ENCODE results near the gene SPTLC3. TPM values are rescaled to one million over a fixed set of nuclear protein-coding genes. Genes with fewer than 3 reads are reported as not detected.

Gene SPTLC3
- total RNA-seq, 1 donor from 2014 or later: 1.2 TPM

DNA sequence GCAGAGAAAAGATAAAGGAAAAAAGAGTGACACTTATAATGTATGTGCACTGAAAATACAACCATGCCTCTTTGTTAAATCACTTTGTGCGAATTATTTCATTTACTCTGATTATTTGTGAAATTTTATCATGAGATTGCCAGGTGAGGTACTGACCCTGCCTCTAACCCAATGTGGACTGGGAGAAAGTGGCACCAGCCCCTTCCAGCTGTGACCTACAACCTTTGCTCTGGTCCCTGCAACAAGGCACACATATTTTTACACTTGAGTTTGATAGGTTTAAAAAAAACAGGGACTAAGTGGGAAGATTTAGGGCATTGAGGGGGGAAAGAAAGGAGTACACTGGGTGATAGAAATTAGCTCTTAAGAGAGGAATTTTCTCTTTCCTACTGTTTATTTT is 132.0 kb downstream of the SPTLC3 start:
- Histone ChIP-seq H3K4me3 (ENCODE audit: low read depth, low read length) (no peak overlapping the region), H3K36me3 (ENCODE audit: control insufficient read depth, insufficient read depth, low read length) (no peaks in the 10 kb centered on the region), H3K27me3 (ENCODE audit: control insufficient read depth, insufficient read depth, low read length) (no peaks in the 10 kb centered on the region)
- TF ChIP-seq, protein P1, sequence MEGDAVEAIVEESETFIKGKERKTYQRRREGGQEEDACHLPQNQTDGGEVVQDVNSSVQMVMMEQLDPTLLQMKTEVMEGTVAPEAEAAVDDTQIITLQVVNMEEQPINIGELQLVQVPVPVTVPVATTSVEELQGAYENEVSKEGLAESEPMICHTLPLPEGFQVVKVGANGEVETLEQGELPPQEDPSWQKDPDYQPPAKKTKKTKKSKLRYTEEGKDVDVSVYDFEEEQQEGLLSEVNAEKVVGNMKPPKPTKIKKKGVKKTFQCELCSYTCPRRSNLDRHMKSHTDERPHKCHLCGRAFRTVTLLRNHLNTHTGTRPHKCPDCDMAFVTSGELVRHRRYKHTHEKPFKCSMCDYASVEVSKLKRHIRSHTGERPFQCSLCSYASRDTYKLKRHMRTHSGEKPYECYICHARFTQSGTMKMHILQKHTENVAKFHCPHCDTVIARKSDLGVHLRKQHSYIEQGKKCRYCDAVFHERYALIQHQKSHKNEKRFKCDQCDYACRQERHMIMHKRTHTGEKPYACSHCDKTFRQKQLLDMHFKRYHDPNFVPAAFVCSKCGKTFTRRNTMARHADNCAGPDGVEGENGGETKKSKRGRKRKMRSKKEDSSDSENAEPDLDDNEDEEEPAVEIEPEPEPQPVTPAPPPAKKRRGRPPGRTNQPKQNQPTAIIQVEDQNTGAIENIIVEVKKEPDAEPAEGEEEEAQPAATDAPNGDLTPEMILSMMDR (IDR thresholded peaks at IDR 0.05; ENCODE audit: insufficient read depth, low read length, poor library complexity, severe bottlenecking): no peak
- no peak for DNase-seq (ENCODE audit: low read depth)

DNA sequence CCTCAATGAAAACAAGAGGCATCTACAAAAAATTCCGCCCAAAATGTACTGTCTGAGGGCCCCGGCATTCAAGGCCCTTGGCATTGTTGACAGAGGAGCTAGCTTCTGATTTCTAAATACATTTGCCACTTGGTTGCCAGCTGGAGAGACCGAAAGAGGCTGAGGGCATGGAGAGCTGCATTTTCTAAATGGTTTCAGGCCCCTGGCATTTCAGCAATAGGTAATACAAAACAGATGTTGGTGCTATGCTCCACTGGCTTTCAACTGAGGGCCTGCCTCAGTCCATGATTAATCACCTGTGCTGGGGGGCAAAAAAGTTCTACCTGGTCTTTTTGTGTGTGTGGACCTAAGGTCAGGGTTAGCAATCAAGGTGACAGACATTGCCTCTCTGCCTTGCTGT is 132.8 kb downstream of the SPTLC3 start:
- no peak for DNase-seq (ENCODE audit: low read depth)
- TF ChIP-seq, protein P1 (IDR thresholded peaks at IDR 0.05; ENCODE audit: insufficient read depth, low read length, poor library complexity, severe bottlenecking): no peak
- H3K27me3 ChIP-seq (ENCODE audit: control insufficient read depth, insufficient read depth, low read length): no peaks in the 10 kb centered on the region
- H3K36me3 ChIP-seq (ENCODE audit: control insufficient read depth, insufficient read depth, low read length): no peaks in the 10 kb centered on the region
- no peak overlapping the region for H3K4me3 ChIP-seq (ENCODE audit: low read depth, low read length)

DNA sequence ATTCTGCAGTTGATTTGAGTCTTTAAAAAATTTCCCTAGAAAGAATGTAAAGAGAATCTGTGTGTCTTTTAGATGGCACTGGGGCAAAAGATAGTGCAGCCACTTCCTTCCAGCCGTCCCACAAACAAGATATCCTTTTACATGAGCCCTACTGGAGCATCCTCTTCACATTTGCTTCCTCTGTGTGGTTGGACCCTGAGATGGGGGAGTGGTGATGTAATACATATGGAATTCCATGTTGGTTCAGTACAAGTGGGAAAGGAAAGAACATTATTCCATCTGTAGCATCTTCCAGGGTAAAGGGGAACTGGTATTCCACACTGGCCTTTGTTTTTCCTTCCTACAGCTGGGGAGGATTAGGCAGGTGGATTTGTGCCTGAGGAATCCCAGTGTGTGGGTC is 133.4 kb downstream of the SPTLC3 start:
- no peak overlapping the region for H3K4me3 ChIP-seq (ENCODE audit: low read depth, low read length)
- TF ChIP-seq, protein P1 (IDR thresholded peaks at IDR 0.05; ENCODE audit: insufficient read depth, low read length, poor library complexity, severe bottlenecking): no peak
- H3K36me3 ChIP-seq (ENCODE audit: control insufficient read depth, insufficient read depth, low read length): no peaks in the 10 kb centered on the region
- no peaks in the 10 kb centered on the region for H3K27me3 ChIP-seq (ENCODE audit: control insufficient read depth, insufficient read depth, low read length)
- DNase-seq (ENCODE audit: low read depth): no peak

DNA sequence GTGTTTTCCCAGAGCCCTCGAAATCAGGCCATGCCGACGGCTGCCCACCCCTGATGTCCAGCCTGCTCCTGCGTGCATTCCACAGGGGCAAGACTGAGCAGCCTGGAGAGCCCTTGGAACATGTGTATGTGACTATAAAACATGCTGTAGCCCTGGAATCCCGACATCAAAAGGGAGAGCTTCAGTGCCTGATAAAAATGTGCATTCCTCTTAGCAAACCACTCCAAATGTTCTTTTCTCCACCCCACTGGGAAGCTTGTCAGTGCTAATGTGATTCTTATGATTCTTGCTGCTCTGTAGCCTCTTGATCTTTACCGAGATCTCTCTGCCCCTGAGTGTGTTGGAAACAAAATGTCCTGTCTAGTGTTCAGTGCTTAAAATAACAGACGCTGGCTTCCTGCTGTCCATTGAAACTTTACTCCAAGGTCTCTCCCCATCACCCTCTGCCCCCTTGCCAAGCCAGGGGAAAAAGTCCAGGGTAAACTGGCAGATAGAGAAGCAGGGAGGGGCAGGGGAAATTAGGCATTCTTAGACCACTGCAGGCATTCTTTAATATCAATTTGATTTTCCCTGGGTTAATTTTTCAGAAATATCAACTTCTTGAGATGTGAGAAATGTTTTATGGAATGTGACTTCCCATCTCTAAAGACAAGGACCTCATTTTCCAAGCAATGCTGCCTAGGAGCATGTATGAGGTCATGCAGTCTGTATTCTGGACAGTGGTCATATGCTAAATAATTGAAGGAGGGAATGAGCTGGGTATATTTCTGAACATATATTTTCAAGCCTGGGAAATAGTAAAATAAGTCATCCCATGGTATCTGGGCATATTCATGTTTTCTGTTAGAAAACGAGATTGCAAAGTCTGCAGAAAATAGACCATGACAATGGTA is 138.5 kb downstream of the SPTLC3 start:
- TF ChIP-seq, protein P1 (IDR thresholded peaks at IDR 0.05; ENCODE audit: insufficient read depth, low read length, poor library complexity, severe bottlenecking): no peak

DNA sequence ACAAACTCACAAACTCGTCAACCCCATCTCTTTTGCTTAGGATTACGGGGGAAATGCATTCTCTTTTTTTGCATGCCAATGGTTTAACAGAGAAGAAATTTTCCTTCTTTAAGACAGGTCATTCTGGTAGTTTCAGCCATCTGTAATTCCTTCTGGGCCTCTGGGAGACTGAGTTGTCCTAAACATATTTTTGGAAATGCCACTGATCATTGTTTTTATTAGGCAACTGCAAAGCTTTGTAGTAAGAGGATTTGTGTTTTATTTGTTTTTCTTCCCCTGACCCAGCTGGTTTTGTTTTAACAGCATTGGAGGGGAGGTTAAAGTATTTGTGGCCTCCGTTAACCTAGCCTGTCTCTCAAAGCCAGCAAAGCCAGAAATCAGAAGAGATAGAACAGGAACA is 139.2 kb downstream of the SPTLC3 start:
- no peaks in the 10 kb centered on the region for H3K27me3 ChIP-seq (ENCODE audit: control insufficient read depth, insufficient read depth, low read length)
- H3K36me3 ChIP-seq (ENCODE audit: control insufficient read depth, insufficient read depth, low read length): no peaks in the 10 kb centered on the region
- no peak overlapping the region for H3K4me3 ChIP-seq (ENCODE audit: low read depth, low read length)
- DNase-seq (ENCODE audit: low read depth): no peak
- TF ChIP-seq, protein P1 (IDR thresholded peaks at IDR 0.05; ENCODE audit: insufficient read depth, low read length, poor library complexity, severe bottlenecking): no peak

More for the DNA sequence above, 138.5 kb downstream of the SPTLC3 start:
- H3K27me3 ChIP-seq (ENCODE audit: control insufficient read depth, insufficient read depth, low read length): no peaks in the 10 kb centered on the region
- DNase-seq (ENCODE audit: low read depth): no peak
- no peaks in the 10 kb centered on the region for H3K36me3 ChIP-seq (ENCODE audit: control insufficient read depth, insufficient read depth, low read length)
- H3K4me3 ChIP-seq (ENCODE audit: low read depth, low read length): no peak overlapping the region

Data from kidney epithelial cell (primary cell).